Anterior cingulate cortex (tissue), 58 donors: Measurements from ENCODE around the gene BAIAP2L2.
"Not testable (repeated sequence)": the region's sequence is repeated elsewhere in the genome, so short reads cannot be mapped to it uniquely, and the experiment has no call there.

Experiments used
- DNase-seq, 58 donors: peaks; one replicate each; lab custom pipeline; 2025; lab: John Stamatoyannopoulos, UW

Gene BAIAP2L2

DNA sequence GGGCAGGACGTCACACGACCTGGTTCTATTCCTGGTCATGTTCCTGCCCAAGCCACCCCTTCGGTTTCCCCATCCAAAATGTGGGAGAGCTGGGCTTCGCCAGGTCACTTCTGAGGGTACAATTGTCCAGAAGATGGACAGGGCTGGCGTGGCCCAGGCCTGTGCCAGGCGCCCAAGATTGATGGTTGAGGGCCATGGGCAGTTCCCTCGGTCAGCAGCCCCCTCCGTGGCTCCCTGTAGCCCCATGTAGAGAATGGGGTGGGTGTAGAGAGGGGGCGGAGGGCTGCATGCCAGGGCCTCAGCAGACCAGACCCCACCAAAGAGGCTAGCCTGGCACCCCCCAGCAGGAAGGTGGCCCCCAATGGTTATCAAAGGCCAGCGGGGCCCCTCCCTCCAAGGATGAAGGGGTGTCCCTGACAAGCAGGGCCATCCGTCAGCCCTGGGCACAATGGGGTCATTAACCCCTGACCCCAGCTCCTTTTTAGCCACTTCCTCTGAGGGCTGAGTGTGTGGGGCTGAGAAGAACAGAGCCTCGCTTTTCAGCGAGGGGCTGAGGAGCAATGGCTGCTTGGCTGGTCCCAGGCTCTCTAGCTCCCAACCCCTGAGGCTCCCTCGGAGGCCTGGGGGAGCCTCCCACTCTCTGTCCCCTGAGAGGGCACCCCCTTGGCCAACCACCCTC lies 64.3 kb downstream of the BAIAP2L2 start:
- no peak for DNase-seq

- no peak for DNase-seq
Measured at GRCh38 chr22:38043151-38044039, 67.1 kb downstream of the BAIAP2L2 start.

DNA sequence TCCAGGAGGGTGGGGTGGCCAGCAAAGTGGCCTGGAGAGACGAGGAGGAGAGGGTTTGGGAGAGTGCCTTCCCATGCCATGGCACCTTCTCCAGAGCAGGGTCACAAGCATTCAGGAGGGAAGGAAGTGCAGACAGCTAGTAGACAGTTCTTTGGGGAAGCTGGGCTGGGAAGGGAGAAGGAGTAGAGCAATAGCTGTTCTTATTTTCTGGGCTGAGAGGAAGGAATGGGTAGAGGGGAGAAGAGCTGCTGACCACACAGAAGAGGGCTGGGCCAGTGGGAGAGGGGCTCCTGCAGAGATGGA lies 68.0 kb downstream of the BAIAP2L2 start:
- no peak for DNase-seq

- no peak for DNase-seq
Measured at GRCh38 chr22:38041760-38042487, 68.6 kb downstream of the BAIAP2L2 start.

DNA sequence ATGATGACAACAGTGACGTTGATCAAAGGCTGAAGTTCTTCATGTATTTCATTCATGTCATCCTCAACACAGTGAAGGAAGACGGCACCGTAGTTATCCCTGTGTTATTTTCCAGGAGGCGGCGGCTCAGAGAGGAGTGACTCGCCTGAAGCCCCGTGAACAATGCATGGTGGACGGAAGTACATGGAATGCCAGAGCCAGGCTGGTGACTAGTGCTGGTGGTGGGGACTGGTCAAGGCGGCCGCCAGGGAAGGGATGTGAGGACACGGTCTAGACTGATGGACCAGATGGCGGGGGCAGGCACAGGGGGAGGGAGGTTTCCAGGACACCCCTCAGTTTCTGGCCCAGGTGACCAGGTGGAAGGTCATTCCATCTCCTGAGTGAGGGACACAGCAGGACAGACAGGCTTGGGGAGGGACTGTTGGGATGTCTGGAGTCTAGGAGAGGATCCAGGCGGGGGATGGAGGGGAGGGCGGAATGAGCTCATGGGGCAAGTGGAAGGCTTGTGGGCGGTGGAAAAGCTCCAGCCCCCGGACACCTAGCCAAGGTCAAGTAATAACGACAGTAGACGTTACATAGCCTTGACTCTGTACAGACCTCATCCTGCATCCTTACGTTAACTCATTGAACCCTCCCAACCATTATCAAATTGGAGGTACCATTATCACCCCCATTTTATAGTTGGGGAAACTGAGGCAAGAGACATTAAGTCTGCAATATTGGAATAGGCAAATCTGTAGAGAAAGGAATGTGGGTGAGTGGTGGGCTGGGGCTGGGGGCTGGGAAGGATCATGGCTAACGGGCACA lies 69.3 kb downstream of the BAIAP2L2 start:
- DNase-seq, result peak in 2 of 58 donors; percentile 44 to 59

DNA sequence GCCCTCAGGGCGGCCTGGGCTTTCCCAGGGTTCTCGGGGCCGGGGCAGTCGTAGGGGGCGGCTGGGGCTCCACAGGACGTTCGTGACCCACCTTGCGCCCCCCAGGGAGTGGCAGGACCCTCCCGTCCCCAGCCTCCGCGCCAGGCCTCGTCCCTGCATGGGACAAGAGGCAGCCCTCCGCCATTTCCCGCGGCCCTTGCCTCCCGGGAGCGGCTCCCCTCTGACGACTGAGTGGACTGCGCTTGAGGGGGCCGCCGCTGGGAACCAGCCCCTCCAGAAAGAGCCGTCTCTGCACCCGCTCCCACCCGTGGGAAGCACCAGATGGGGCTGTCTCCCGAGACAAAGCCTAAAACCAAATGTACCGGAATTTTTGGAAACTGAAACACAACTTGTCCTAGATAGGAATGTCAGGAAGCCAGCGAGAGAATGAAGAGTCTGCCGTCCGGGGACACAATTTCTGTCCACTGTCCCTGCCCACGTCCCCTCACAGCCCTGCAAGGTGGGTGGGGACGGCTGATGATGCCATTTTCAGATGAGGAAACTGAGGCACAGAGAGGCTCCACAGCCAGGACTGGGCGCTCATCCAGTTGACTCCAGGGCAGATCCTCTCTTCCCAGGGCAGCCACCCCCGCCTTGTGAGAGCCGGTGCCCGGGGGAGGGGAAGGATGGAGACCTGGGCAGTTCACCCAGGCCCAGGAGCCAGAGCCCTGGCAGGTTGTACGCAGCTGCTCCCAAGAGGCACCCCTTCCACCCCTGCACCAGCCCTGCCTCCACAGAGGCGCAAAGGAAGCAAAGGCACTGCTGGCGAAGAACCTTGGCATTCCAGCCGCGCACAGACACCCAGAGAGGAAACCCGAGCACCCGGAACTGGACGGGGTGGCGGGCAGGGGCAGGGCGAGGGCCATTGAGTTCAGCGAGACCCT lies 71.3 kb downstream of the BAIAP2L2 start:
- DNase-seq, result peak in 5 of 58 donors; percentile 38 to 70 (median 61)

DNA sequence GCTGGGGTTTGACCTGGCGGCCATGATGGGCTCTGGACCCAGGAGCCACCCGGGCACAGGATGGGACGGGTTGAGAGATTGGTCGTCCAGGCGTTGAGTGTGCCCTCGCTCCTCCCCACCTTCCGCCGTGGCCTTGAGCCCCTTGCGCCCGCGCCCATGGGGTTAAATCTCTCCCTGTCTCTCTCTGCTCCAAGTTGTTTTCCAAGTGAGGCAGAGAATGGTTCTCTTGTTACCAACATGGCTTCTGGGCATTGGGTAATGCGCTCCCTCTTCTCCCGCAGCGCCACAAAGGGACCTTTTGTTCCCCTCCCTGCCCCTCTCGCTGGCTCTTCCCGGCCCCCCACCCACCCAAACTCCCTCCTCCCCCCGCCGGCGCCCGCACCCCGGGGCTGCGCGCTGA lies 72.1 kb downstream of the BAIAP2L2 start:
- DNase-seq, result peak in 48 of 58 donors; percentile 29 to 92 (median 71)

DNA sequence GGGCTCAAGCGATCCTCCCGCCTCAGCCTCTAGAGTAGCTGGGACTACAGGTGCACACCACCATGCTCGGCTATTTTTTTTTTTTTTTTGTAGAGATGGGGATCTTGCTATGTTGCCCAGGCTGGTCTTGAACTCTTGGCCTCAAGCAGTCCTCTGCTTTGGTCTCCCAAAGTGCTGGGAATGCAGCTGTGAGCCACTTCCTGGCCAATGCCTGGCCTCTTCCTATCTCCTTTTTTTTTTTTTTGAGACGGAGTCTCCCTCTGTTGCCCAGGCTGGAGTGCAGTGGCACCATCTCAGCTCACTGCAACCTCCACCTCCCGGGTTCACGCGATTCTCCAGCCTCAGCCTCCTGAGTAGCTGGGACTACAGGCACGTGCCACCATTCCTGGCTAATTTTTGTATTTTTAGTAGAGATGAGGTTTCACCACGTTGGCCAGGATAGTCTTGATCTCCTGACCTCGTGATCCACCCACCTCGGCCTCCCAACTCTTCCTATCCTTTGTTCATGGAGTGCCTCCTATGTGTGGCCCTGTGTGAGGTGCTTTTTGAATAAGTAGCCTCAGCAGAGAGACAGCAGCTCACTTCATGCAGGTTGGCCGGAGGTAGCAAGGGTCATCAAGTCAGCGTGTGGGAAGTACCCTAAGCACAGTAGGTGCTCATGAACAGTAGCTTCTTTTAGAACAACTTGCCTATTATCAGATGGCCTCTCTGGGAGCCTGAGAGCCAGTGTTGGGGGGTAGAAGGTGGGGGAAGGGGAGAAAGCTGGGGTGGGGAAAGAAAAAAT lies 72.9 kb downstream of the BAIAP2L2 start:
- not testable (repeated sequence) for DNase-seq

DNA sequence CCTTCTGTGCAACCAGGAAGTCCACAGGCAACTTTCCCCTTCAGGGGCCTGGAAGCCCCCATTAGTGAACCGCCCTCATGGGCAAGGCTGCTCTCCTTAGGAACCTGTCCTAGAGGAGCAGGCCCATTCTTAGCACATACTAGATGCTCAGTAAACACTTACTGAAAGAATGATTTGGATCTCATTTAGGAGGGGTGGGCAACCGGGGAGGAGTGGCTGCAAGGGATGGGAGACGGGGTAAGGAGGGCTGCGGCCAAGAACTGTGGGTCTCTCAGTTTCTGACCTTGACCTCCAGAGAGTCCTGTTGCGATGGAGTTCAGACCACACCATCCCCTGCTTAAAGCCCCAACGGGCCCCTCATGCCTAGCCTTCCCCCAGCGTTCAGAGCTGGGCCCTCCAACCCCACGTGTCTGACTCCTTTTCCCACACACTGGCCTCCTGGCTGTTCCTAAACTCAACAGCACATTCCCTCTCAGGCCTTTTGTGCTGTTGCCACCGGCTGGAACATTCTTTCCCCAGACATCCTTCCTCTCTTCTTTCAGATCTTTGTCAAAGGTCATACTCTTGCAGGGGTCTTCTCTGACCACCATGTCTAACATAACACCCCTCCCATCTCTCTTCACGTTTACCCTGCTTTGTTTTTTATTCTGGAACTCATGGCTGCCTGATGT lies 74.0 kb downstream of the BAIAP2L2 start:
- no peak for DNase-seq

DNA sequence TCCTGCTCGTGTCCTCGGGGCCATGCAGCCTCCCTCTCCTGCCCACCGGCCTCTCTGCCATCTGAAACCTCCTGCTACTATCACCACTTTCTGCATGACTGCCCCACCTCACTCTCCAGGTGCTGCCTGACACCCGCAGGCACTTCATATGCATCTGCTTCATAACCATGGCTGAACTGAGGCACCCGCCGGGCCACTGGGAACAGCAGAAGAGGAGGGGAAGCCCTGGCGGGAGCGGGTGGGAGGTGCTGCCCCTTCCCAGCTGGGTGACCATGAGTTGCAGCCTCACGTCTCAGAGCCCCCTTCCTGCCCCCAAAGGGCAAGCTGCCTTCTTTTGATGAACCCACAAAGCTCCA lies 75.0 kb downstream of the BAIAP2L2 start:
- no peak for DNase-seq
